GM18519 (cell line): ENCODE measurements around the gene PPFIBP1.
"Not testable (repeated sequence)": the region's sequence is repeated elsewhere in the genome, so short reads cannot be mapped to it uniquely, and the experiment has no call there.

Experiments
- ATAC-seq: cut with Tn5 transposase; IDR thresholded peaks from one replicate; pipeline ENCODE4 v1.9.1; 2021; ENCODE audit warnings: mild to moderate bottlenecking, moderate library complexity; ENCODE audit not compliant: unreplicated experiment, low FRiP score

Gene PPFIBP1

DNA sequence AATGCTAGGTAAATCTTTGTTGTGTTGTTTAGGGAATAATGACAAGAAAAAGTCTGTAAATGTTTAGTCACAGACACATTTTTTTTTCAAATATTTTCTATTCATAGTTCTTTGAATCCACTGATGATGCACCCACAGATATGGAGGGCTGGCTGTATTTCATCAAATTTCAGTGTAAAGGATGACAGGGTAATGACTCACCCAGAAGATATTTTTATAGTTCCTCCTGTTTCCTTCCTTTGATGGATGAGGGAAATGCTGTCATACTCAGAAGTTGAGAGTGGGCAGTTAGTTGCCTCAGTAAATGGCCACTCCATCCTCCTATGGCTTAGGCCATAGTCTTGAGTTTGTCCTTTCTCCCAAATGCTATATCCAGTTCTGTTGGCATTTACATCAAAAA lies 95.3 kb downstream of the PPFIBP1 start:
- no peak for ATAC-seq

GRCh38 chr12:27620121-27620520 lies 96.1 kb downstream of the PPFIBP1 start:
- ATAC-seq = no peak

- ATAC-seq = no peak
Measured at GRCh38 chr12:27622436-27623195, 98.6 kb downstream of the PPFIBP1 start.

DNA sequence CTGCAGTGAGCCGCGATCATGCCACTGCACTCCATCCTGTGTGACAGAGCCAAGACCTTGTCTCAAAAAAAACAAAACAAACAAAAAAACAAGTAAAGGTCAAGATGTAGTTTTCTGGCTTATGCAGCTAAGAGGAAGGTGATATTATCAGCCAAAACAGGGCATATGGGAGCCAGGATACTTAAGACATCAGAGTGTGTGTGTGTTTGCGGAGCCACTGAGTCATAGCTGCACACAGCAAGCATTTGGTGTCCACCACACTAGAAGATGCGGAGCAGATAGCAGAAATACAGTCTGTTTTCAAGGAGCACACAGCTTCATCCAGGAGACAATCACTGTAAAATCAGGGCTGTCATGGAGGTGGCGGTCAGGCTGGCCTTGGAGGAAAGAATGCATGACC lies 99.6 kb downstream of the PPFIBP1 start:
- ATAC-seq = no peak

- no peak for ATAC-seq
Measured at GRCh38 chr12:27624586-27624985, 100.6 kb downstream of the PPFIBP1 start.

DNA sequence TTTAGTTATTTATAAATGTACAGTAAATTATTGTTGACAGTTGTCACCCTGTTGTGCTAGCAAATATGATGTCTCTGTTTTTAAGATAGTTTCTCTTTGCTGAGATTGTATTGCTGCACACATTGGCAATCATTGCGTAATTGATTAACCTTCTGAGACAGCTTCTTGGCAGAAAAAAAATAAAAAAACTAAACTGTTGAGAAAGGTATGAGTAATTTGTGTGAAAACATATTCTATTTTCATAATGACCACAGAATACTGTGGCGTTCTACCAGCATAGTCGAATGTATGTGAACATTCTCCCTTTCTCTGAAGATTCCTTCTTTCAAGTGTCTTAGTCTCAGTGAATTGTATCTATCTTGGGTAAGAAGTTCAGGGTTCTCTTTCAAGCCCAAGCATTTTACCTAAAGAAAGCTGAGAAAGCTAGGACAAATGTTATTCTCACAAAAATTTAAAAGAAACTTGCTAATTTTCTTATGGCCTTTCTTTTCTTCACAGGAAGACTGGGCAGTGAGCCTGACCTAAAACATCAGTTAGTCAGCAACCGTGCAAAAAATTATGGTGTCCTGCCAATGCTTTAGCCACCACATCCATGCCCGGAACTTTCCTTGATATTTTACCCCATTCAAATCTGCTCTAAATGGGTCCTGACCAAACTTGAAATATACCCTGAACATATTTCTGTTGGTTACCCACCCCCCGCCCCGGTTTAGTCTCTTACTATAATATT lies 103.3 kb downstream of the PPFIBP1 start:
- peak; percentile 72 for ATAC-seq

DNA sequence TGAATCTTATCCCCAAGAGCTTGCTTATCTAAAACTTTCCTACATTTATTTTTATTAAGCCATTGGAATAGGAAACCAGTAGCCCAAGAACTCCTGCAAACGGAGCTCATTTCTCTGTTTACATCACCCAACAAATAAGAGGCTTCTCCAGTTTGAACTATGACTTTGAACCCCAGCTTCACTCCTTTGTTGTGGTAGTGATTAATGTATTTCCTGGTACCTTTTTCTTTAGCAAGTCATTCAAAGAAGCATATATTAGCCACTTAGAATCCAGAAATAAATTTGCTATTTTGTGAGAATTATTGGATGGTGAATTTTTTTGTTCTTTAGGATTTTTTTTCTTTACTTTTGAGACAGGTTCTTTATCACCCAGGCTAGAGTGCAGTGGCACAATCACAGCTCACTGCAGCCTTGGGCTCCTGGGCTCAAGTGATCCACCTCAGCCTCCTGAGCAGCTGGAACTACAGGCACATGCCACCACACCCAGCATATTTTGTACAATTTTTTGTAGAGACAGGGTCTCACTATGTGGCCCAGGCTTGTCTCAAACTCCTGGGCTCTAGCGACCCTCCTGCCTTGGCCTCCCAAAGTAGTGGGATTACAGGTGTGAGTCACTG lies 104.0 kb downstream of the PPFIBP1 start:
- not testable (repeated sequence) for ATAC-seq

- ATAC-seq = not testable (repeated sequence)
Measured at GRCh38 chr12:27630219-27630618, 106.2 kb downstream of the PPFIBP1 start.

DNA sequence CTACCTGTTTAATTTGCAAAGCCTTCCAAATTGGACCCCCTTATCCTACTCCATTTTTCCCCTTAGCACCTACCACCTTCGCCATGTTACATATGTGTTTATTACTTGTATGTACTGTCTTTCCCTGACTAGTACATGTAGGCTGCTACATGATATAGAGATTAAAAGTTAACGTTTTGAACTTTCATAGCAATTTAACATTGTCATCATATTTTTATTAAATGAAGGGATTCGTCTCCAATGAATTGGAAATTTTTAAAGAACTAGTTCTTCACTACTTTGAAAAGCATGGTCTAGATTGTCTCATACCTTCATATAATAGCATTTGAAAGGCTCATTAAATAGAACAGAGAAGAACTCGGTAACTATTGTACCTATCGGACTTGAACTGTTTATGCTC lies 107.4 kb downstream of the PPFIBP1 start:
- ATAC-seq = no peak

- no peak for ATAC-seq
Measured at GRCh38 chr12:27631813-27632491, 107.9 kb downstream of the PPFIBP1 start.

DNA sequence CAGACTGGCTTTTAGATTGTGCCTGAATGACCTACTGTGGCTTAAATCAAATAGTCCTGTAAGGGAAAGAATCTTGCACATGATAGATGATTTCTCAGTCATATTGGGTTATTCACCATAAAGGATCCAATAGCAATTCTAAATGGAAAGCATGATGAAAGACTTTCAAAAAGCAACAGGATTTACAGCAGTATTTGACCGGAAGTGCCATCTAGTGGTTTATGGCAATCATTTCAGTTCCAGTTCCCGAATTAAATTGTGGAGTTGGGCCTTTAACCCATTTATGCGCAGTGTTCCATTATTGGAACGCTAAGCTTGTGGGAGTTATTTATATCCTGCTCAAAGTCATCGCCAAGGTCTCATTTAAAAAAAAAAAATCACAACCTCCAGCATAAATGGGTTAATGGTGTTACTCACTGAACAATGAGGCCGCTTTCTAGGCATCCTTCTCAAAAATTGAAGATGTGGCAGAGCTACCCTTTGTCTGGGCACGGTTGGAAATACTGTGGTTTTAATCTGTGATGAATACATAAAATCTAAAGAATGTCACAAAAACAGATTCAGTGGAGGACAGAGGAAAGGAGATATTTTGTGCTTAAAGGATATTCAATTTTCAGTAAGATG lies 111.5 kb downstream of the PPFIBP1 start:
- ATAC-seq = no peak

DNA sequence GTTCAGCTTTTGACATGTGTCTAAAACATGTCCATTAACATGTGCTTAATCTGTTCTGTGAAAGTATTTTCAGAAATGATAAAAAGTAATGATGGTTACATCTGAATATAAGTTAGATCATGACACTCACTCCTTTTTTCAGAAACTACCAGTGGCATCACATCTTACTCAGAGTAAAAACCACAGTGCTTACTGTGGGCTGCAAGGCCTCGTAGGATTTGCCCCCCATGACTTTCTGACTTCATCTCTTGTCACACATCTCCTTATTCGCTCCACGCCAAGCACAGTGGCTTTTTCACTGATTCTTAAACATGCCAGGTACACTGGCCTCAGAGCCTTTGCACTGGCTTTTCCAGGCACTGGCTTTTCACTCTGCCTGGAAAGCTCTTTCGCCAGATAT lies 112.6 kb downstream of the PPFIBP1 start:
- not testable (repeated sequence) for ATAC-seq

GRCh38 chr12:27637524-27637923 lies 113.5 kb downstream of the PPFIBP1 start:
- ATAC-seq = no peak

DNA sequence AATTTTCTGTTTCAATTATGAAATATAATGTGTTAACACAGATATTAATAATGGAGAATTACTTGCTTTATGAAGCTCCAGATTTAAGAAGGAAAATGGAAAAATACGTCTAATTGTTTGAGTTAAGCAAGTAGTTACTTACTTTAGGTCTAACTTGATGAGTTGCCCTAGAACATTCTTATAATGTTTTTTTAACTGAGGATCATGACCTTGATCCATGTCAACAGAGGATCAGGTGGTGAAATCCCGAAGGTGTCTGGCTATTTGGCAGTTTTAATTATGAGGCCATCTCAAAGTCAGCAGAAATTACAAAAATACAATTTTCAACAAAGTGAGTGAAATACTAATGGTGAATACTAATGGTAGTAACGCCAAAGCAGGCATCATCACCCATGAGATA lies 115.3 kb downstream of the PPFIBP1 start:
- no peak for ATAC-seq

DNA sequence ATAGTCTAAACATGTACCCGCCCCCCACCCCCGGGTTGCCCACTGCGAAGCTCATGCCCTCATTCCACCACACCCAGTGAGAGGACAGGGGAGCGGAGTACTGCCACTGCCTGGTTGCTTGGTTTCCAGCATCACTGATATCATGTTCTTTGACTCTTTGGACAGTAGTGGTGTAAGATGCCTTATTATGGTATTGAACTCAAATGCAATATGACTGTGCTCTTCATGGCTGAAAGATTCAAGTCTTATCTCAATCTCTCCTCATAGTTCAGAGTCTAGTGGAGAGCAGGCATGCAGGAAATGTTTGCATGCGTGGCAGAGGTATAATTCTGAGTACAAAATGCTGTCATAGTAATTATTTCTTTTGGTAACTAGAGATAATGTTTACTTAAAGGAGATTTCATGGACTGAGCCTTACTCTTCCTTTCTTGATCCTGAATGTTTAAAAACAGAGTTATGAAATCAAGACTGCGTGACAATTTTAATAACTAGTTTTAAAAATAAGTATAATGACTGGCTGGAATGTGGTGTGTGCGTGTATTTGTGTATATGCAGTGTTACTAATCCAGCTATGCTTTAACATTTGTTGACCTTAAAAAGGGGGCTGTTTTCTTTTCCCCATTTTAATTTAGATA lies 116.7 kb downstream of the PPFIBP1 start:
- not testable (repeated sequence) for ATAC-seq

DNA sequence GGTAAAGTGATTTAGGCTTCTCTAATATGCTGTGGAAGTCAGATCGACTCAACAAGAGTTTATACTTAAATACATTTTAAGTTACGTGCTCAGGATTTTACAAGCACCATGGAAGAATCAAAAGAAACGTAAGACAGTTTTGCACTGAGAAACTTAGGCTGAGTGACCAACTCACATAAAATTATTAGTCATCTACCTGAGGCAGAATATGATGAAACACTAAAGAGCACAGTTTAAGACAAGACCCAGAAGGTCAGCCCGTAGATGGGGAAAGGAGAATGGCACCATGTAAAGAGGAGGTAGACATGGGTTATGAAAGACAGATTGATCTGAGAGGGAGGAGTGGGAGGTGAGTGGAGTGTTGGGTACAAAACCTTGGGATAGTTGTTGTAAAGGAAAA lies 118.4 kb downstream of the PPFIBP1 start:
- not testable (repeated sequence) for ATAC-seq

GRCh38 chr12:27642892-27643291 lies 118.9 kb downstream of the PPFIBP1 start:
- ATAC-seq = not testable (repeated sequence)

GRCh38 chr12:27644158-27644845 lies 120.3 kb downstream of the PPFIBP1 start:
- ATAC-seq = no peak

GRCh38 chr12:27645671-27646070 lies 121.7 kb downstream of the PPFIBP1 start:
- no peak for ATAC-seq
